HUES48 (cell line): Measurements from ENCODE around the gene SDK1.
"Not testable (repeated sequence)": the region's sequence is repeated elsewhere in the genome, so short reads cannot be mapped to it uniquely, and the experiment has no call there.

Experiments
- H3K27ac ChIP-seq: one replicate; pipeline ENCODE4 v1.7.0; 2013; ENCODE audit warnings: low read depth, low read length, inconsistent platforms
- H3K27me3 ChIP-seq: 2 replicates; pipeline ENCODE4 v1.6.1; 2013; ENCODE audit warnings: mild to moderate bottlenecking, low read length; ENCODE audit not compliant: control insufficient read depth, insufficient read depth
- H3K36me3 ChIP-seq: 2 replicates; pipeline ENCODE4 v1.6.1; 2013; ENCODE audit warnings: low read length; ENCODE audit not compliant: control insufficient read depth, insufficient read depth
- H3K4me1 ChIP-seq: 2 replicates; pipeline ENCODE4 v1.6.1; 2013; ENCODE audit warnings: mild to moderate bottlenecking, low read length; ENCODE audit not compliant: control insufficient read depth, insufficient read depth
- H3K4me3 ChIP-seq: 2 replicates; pipeline ENCODE4 v1.5.1; 2013; ENCODE audit warnings: mild to moderate bottlenecking, low read depth, low read length
- H3K9ac ChIP-seq: 2 replicates; pipeline ENCODE4 v1.6.1; 2013; ENCODE audit warnings: mild to moderate bottlenecking, low read depth, low read length, moderate library complexity
- H3K9me3 ChIP-seq: 2 replicates; pipeline ENCODE4 v1.6.1; 2013; ENCODE audit warnings: low read length; ENCODE audit not compliant: control insufficient read depth, insufficient read depth

Gene SDK1

GRCh38 chr7:4245135-4245865, 944.2 kb downstream of the SDK1 start:
- Histone ChIP-seq H3K27me3 (no peaks in the 10 kb centered on the region), H3K9ac (no peak overlapping the region), H3K4me3 (no peak overlapping the region), H3K36me3 (no peaks in the 10 kb centered on the region), H3K9me3 (0 out of 2 replicates have a peak, but pooled peaks cover 4% of the 10 kb centered on the region), H3K4me1 (peaks cover 11% of the 10 kb centered on the region), H3K27ac (no peak overlapping the region)

- H3K36me3 ChIP-seq: no peaks in the 10 kb centered on the region
- no peak overlapping the region for H3K9ac ChIP-seq
- H3K4me1 ChIP-seq: peaks cover 6% of the 10 kb centered on the region
- no peak overlapping the region for H3K4me3 ChIP-seq
- H3K27ac ChIP-seq: no peak overlapping the region
- no peaks in the 10 kb centered on the region for H3K27me3 ChIP-seq
- H3K9me3 ChIP-seq: 0 out of 2 replicates have a peak, but pooled peaks cover 4% of the 10 kb centered on the region
These were observed 944.9 kb downstream of the SDK1 start for GRCh38 chr7:4245866-4246470.

- Histone ChIP-seq H3K9me3 (0 out of 2 replicates have a peak, but pooled peaks cover 4% of the 10 kb centered on the region), H3K4me1 (peaks cover 6% of the 10 kb centered on the region), H3K9ac (no peak overlapping the region), H3K27ac (no peak overlapping the region), H3K36me3 (no peaks in the 10 kb centered on the region), H3K27me3 (no peaks in the 10 kb centered on the region), H3K4me3 (no peak overlapping the region)
These were observed 945.5 kb downstream of the SDK1 start for GRCh38 chr7:4246536-4246935.

GRCh38 chr7:4247106-4247876, 946.2 kb downstream of the SDK1 start:
- H3K4me3 ChIP-seq: no peak overlapping the region
- peaks cover 6% of the 10 kb centered on the region for H3K4me1 ChIP-seq
- H3K36me3 ChIP-seq: no peaks in the 10 kb centered on the region
- H3K27me3 ChIP-seq: no peaks in the 10 kb centered on the region
- no peak overlapping the region for H3K27ac ChIP-seq
- H3K9ac ChIP-seq: no peak overlapping the region
- H3K9me3 ChIP-seq: 0 out of 2 replicates have a peak, but pooled peaks cover 4% of the 10 kb centered on the region

GRCh38 chr7:4248295-4248694, 947.2 kb downstream of the SDK1 start:
- H3K4me1 ChIP-seq: peaks cover 6% of the 10 kb centered on the region
- no peak overlapping the region for H3K9ac ChIP-seq
- 0 out of 2 replicates have a peak, but pooled peaks cover 4% of the 10 kb centered on the region for H3K9me3 ChIP-seq
- H3K36me3 ChIP-seq: no peaks in the 10 kb centered on the region
- H3K27ac ChIP-seq: no peak overlapping the region
- H3K27me3 ChIP-seq: no peaks in the 10 kb centered on the region
- H3K4me3 ChIP-seq: no peak overlapping the region

GRCh38 chr7:4249241-4249640, 948.2 kb downstream of the SDK1 start:
- H3K27ac ChIP-seq: no peak overlapping the region
- H3K9me3 ChIP-seq: 0 out of 2 replicates have a peak, but pooled peaks cover 4% of the 10 kb centered on the region
- no peaks in the 10 kb centered on the region for H3K27me3 ChIP-seq
- no peak overlapping the region for H3K4me3 ChIP-seq
- no peaks in the 10 kb centered on the region for H3K36me3 ChIP-seq
- H3K4me1 ChIP-seq: peaks cover 6% of the 10 kb centered on the region
- no peak overlapping the region for H3K9ac ChIP-seq

- no peak overlapping the region for H3K27ac ChIP-seq
- no peaks in the 10 kb centered on the region for H3K27me3 ChIP-seq
- H3K9me3 ChIP-seq: no peaks in the 10 kb centered on the region
- H3K4me1 ChIP-seq: no peaks in the 10 kb centered on the region
- H3K36me3 ChIP-seq: no peaks in the 10 kb centered on the region
- no peak overlapping the region for H3K4me3 ChIP-seq
- no peak overlapping the region for H3K9ac ChIP-seq
These were observed 954.3 kb downstream of the SDK1 start for GRCh38 chr7:4255336-4255735.

- no peak overlapping the region for H3K4me3 ChIP-seq
- no peak overlapping the region for H3K27ac ChIP-seq
- H3K36me3 ChIP-seq: no peaks in the 10 kb centered on the region
- no peaks in the 10 kb centered on the region for H3K27me3 ChIP-seq
- H3K4me1 ChIP-seq: no peaks in the 10 kb centered on the region
- no peaks in the 10 kb centered on the region for H3K9me3 ChIP-seq
- H3K9ac ChIP-seq: no peak overlapping the region
These were observed 955.2 kb downstream of the SDK1 start for GRCh38 chr7:4256286-4256685.

GRCh38 chr7:4257146-4258111, 956.4 kb downstream of the SDK1 start:
- no peaks in the 10 kb centered on the region for H3K4me1 ChIP-seq
- no peaks in the 10 kb centered on the region for H3K27me3 ChIP-seq
- H3K9ac ChIP-seq: no peak overlapping the region
- H3K27ac ChIP-seq: no peak overlapping the region
- no peaks in the 10 kb centered on the region for H3K36me3 ChIP-seq
- no peak overlapping the region for H3K4me3 ChIP-seq
- no peaks in the 10 kb centered on the region for H3K9me3 ChIP-seq

- H3K27me3 ChIP-seq, H3K27ac ChIP-seq, H3K9ac ChIP-seq, H3K4me3 ChIP-seq, H3K9me3 ChIP-seq, H3K4me1 ChIP-seq, H3K36me3 ChIP-seq: not testable (repeated sequence)
These were observed 959.1 kb downstream of the SDK1 start for GRCh38 chr7:4260116-4260515.
